Uterus (tissue), 4 donors: ENCODE measurements around the gene KRT85. TPM values are rescaled to one million over a fixed set of nuclear protein-coding genes. Genes with fewer than 3 reads are reported as not detected.

Experiments used
- DNase-seq, 2 donors: peaks; one replicate each; pipeline ENCODE4 v3.0.0-alpha.2; 2019 to 2020
- H3K27ac ChIP-seq, 2 donors: fragments of 200-600 bp; sonication (generic); 1 replicate in 1 of 2; 2 replicates in 1 of 2; pipeline ENCODE4 v1.5.1; 2016 to 2018
- H3K27me3 ChIP-seq, 2 donors: fragments of 200-600 bp; sonication (generic); one replicate each; pipeline ENCODE4 v1.5.1; 2018 to 2019; ENCODE audit warnings: control low read depth in 1 of 2
- H3K36me3 ChIP-seq, 2 donors: fragments of 200-600 bp; sonication (generic); one replicate each; pipeline ENCODE4 v1.5.1; 2019; ENCODE audit warnings: control low read depth in 1 of 2
- H3K4me1 ChIP-seq, 2 donors: fragments of 200-600 bp; sonication (generic); one replicate each; pipeline ENCODE4 v1.5.1; 2018 to 2019; ENCODE audit warnings: control low read depth in 1 of 2
- H3K4me3 ChIP-seq, 2 donors: fragments of 200-600 bp; sonication (generic); 1 replicate in 1 of 2; 2 replicates in 1 of 2; pipeline ENCODE4 v1.5.1; 2018 to 2019; ENCODE audit warnings: mild to moderate bottlenecking in 1 of 2
- H3K9me3 ChIP-seq, 2 donors: fragments of 200-600 bp; sonication (generic); one replicate each; pipeline ENCODE4 v1.5.1; 2019; ENCODE audit warnings: control low read depth in 1 of 2
- CTCF ChIP-seq, 4 experiments: fragments of 200-600 bp in 2 of 4; fragments of 450-650 bp in 2 of 4; sonication (generic) in 2 of 4; IDR thresholded peaks; one replicate each; pipeline ENCODE4 v1.5.1; 2016 to 2019; ENCODE audit warnings: antibody characterized with exemption in 4 of 4, mild to moderate bottlenecking in 2 of 4, moderate library complexity in 1 of 4
- POLR2A ChIP-seq, 2 donors: fragments of 450-650 bp; IDR thresholded peaks; one replicate each; pipeline ENCODE4 v1.6.1; 2016; ENCODE audit warnings: antibody characterized with exemption in 2 of 2, mild to moderate bottlenecking in 1 of 2, moderate library complexity in 1 of 2
- intact Hi-C: fragments of 100-400 bp; cut with DNase I; formaldehyde crosslinking; loops from one replicate; pipeline ENCODE4 v1.15.1; 2023; ENCODE audit warnings: low total_unique reads
- total RNA-seq, 4 donors: library from RNA; depleted of rRNA in 3 of 4; stranded (reverse); fragments of >200 nt in 3 of 4; gene quantifications; one replicate each; pipeline versions ENCODE4 v1.1.0 to v1.2.4, GENCODE V29; 2014 to 2023
- donor health status: DM: yes; HTN: yes; CAD: no.

Gene KRT85
- under 1 TPM in 1 of 4 donors, not detected in 3; 0.76 TPM for total RNA-seq

- Histone ChIP-seq H3K27me3 (no peaks in the 10 kb centered on the region), H3K4me1 (no peaks in the 10 kb centered on the region), H3K36me3 (no peaks in the 10 kb centered on the region), H3K4me3 (no peak within 1 kb of the TSS), H3K9me3 (no peaks in the 10 kb centered on the region), H3K27ac (no peak within 1 kb of the TSS)
- TF ChIP-seq POLR2A (IDR thresholded peaks at IDR 0.05) = no peak
- no peak for TF ChIP-seq CTCF (IDR thresholded peaks at IDR 0.05)
- DNase-seq = no peak
- intact Hi-C loops = no loop called here
These were observed at the start of gene KRT85 for GRCh38 chr12:52366738-52367485. Gene KRT85 (minus strand): TSS chr12:52367481. CDS start chr12:52367405, 76 bp downstream.

GRCh38 chr12:52416795-52417194, 49.5 kb upstream of the KRT85 start:
- Histone ChIP-seq H3K36me3 (no peaks in the 10 kb centered on the region), H3K27me3 (no peaks in the 10 kb centered on the region), H3K27ac (peak overlapping the region; percentile 62 to 73), H3K9me3 (no peaks in the 10 kb centered on the region), H3K4me1 (peaks cover 0 to 10% of the 10 kb centered on the region in 2 donors), H3K4me3 (no peak overlapping the region)
- no peak for DNase-seq
- intact Hi-C loops = no loop called here
- TF ChIP-seq CTCF (IDR thresholded peaks at IDR 0.05) (no peak), POLR2A (IDR thresholded peaks at IDR 0.05) (no peak)

GRCh38 chr12:52415870-52416750, 48.8 kb upstream of the KRT85 start:
- H3K27ac ChIP-seq = peak overlapping the region; percentile 62 to 75
- no peak for TF ChIP-seq POLR2A (IDR thresholded peaks at IDR 0.05)
- no peak for TF ChIP-seq CTCF (IDR thresholded peaks at IDR 0.05)
- peak; percentile 71 to 83 for DNase-seq

GRCh38 chr12:52414936-52415335, 47.7 kb upstream of the KRT85 start:
- no peak for DNase-seq
- no peak overlapping the region for H3K4me3 ChIP-seq
- H3K27me3 ChIP-seq = no peaks in the 10 kb centered on the region
- H3K36me3 ChIP-seq = no peaks in the 10 kb centered on the region
- H3K27ac ChIP-seq = peak overlapping the region in 1 of 2 donors; percentile 75
- H3K9me3 ChIP-seq = no peaks in the 10 kb centered on the region
- TF ChIP-seq CTCF (IDR thresholded peaks at IDR 0.05) (no peak), POLR2A (IDR thresholded peaks at IDR 0.05) (no peak)
- intact Hi-C loops = no loop called here
- H3K4me1 ChIP-seq = peaks cover 0 to 10% of the 10 kb centered on the region in 2 donors

More at GRCh38 chr12:52415870-52416750, 48.8 kb upstream of the KRT85 start:
- intact Hi-C loops = no loop called here
- H3K9me3 ChIP-seq = no peaks in the 10 kb centered on the region
- H3K4me3 ChIP-seq = no peak overlapping the region
- no peaks in the 10 kb centered on the region for H3K36me3 ChIP-seq
- H3K27me3 ChIP-seq = no peaks in the 10 kb centered on the region
- H3K4me1 ChIP-seq = peaks cover 0 to 10% of the 10 kb centered on the region in 2 donors
